H1 (cell line): Measurements from ENCODE around the gene POFUT2.

Source experiments
- RAD21 ChIP-seq, 2 experiments: IDR thresholded peaks in 1 of 2; conservative IDR thresholded peaks in 1 of 2; 2 replicates each; pipeline ENCODE4 v1.6.1; 2011; ENCODE audit warnings: low read depth in 2 of 2, low read length in 2 of 2, improper control_type of control experiment in 1 of 2, inconsistent platforms in 1 of 2, mild to moderate bottlenecking in 1 of 2, moderate library complexity in 1 of 2
- TF ChIP-seq, protein P1 (sequence below): IDR thresholded peaks from 2 replicates; pipeline ENCODE4 v1.6.1; 2011; ENCODE audit warnings: low read depth, mild to moderate bottlenecking, low read length; ENCODE audit not compliant: insufficient read depth

DNA sequence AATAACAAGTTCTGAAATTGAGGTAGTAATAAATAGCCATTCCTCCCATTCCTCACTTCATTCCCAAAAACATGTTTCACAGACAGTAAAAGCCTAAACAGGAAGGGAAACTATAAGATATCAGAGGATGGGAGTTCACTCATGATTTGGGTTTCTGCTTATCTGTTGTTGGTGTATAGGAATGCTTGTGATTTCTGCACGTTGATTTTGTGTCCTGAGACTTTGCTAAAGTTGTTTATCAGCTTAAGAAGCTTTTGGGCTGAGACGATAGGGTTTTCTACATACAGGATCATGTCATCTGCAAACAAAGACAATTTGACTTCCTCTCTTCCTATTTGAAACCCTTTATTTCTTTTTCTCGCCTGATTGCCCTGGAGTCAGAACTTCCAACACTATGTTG is 26.0 kb upstream of the POFUT2 start:
- no peak for TF ChIP-seq RAD21 (IDR thresholded peaks at IDR 0.05 in 1 of 2, conservative IDR thresholded peaks at IDR 0.05 in 1 of 2; ENCODE audit: low read depth in 2 of 2, low read length in 2 of 2)
- TF ChIP-seq, protein P1, sequence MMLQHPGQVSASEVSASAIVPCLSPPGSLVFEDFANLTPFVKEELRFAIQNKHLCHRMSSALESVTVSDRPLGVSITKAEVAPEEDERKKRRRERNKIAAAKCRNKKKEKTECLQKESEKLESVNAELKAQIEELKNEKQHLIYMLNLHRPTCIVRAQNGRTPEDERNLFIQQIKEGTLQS: no peak
